OCI-LY3 (cell line): ENCODE data around the gene LILRB4.
A peak's percentile ranks its signal among the peaks of the same experiment; 100 is the strongest.
"Not testable (repeated sequence)": the region's sequence is repeated elsewhere in the genome, so short reads cannot be mapped to it uniquely, and the experiment has no call there.

Source experiments
- H2AFZ ChIP-seq: fragments of 200-600, 300-600 bp; shearing (Covaris generic); 2 replicates; pipeline ENCODE4 v1.6.0; 2014; ENCODE audit warnings: antibody characterized with exemption, low read depth, low read length
- H3K27ac ChIP-seq: fragments of 200-600, 300-600 bp; sonication (generic); 2 replicates; pipeline ENCODE4 v1.5.1; 2014; ENCODE audit warnings: mild to moderate bottlenecking, low read length, moderate library complexity, mixed read lengths
- H3K27me3 ChIP-seq: fragments of 200-600, 300-600 bp; sonication (generic); 2 replicates; pipeline ENCODE4 v1.6.1; 2014; ENCODE audit warnings: low read depth, low read length, mixed read lengths
- H3K36me3 ChIP-seq: fragments of 200-600, 300-600 bp; sonication (generic); replicated peaks from 2 replicates; pipeline ENCODE3; 2014; ENCODE audit warnings: low read depth, low read length, mixed read lengths
- H3K4me1 ChIP-seq: fragments of 300-600, 200-600 bp; sonication (generic); 2 replicates; pipeline ENCODE4 v1.6.1; 2014; ENCODE audit warnings: low read length, mixed read lengths
- H3K4me2 ChIP-seq: fragments of 200-600, 300-600 bp; sonication (generic); 2 replicates; pipeline ENCODE4 v1.6.1; 2014; ENCODE audit warnings: low read length, mixed read lengths
- H3K4me3 ChIP-seq: fragments of 300-600, 200-600 bp; sonication (generic); 2 replicates; pipeline ENCODE4 v1.5.1; 2014; ENCODE audit warnings: antibody characterized with exemption, mild to moderate bottlenecking, low read length, moderate library complexity
- H3K79me2 ChIP-seq: fragments of 300-600, 200-600 bp; shearing (Covaris generic); 2 replicates; pipeline ENCODE4 v1.6.1; 2014; ENCODE audit warnings: mild to moderate bottlenecking, low read length, mixed read lengths
- H3K9ac ChIP-seq: fragments of 300-600, 200-600 bp; shearing (Covaris generic); 2 replicates; pipeline ENCODE4 v1.6.0; 2014; ENCODE audit warnings: mild to moderate bottlenecking, low read length, moderate library complexity
- H3K9me3 ChIP-seq: fragments of 200-600, 300-600 bp; shearing (Covaris generic); 2 replicates; pipeline ENCODE4 v1.6.1; 2014; ENCODE audit warnings: low read length, mixed read lengths; ENCODE audit not compliant: insufficient read depth
- H4K20me1 ChIP-seq: fragments of 200-600, 300-600 bp; sonication (generic); 2 replicates; pipeline ENCODE4 v1.6.1; 2016; ENCODE audit warnings: low read length, mixed read lengths; ENCODE audit not compliant: insufficient read depth
- CTCF ChIP-seq: fragments of 200-600, 300-600 bp; sonication (generic); IDR thresholded peaks from 2 replicates; pipeline ENCODE4 v1.5.1; 2014; ENCODE audit warnings: antibody characterized with exemption, low read length, low read depth
- EZH2phosphoT487 ChIP-seq: fragments of 200-600 bp; shearing (Covaris generic); IDR thresholded peaks from 2 replicates; pipeline ENCODE4 v1.6.1; 2018; ENCODE audit warnings: antibody characterized with exemption, mixed run types, low read depth

Gene LILRB4

DNA sequence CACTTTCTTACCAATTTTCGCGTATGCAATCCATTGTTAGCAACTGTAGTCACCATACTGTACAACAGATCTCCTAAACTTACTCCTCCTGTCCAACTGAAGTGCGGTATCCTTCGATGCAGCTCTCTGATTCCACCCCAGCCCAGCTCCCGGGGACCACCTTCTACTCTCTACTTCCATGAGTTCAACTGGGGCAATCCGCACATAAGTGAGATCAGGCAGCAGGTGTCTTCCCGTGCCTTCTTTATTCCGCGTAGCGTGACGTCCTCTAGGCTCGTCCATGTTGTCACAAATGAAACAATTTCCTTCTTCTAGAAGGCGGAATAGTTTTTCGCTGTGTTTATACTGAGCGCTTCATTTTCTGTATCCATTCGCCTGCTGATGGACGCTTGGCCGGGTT is 24.1 kb upstream of the LILRB4 start:
- H4K20me1 ChIP-seq = no peaks in the 10 kb centered on the region
- H2AFZ ChIP-seq = no peak overlapping the region
- H3K79me2 ChIP-seq = no peaks in the 10 kb centered on the region
- H3K9ac ChIP-seq = no peak overlapping the region
- no peaks in the 10 kb centered on the region for H3K9me3 ChIP-seq
- H3K4me3 ChIP-seq = no peak overlapping the region
- peaks cover 11% of the 10 kb centered on the region for H3K4me1 ChIP-seq
- no peaks in the 10 kb centered on the region for H3K36me3 ChIP-seq
- TF ChIP-seq EZH2phosphoT487 (no peak), CTCF (no peak)
- H3K4me2 ChIP-seq = no peak overlapping the region
- H3K27me3 ChIP-seq = peaks cover 27% of the 10 kb centered on the region
- no peak overlapping the region for H3K27ac ChIP-seq

DNA sequence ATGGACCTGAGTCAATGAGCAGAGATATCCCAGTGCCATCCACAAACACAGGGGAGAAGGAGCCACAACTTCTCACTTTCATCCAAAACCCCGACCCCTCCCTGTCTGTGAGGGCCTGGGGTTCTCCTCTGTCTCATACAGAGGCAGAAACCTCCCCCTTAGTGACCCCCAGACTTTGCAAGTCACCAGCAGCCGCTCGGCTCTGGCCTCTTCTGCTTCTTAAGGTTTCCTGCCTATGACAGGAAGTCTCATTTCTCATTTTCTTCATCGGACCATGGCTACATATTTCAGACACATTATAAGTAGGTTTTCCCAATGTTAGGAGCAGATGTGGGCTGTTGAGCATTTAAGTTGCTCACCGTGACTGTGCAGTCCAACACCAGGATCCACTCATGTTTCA is 19.8 kb upstream of the LILRB4 start:
- H2AFZ ChIP-seq, H3K9me3 ChIP-seq, H3K36me3 ChIP-seq, H3K9ac ChIP-seq, H3K79me2 ChIP-seq, H3K4me3 ChIP-seq, H4K20me1 ChIP-seq, H3K27ac ChIP-seq: not testable (repeated sequence)
- Histone ChIP-seq H3K4me2 (peak overlapping the region; percentile 24; the same call in 1 of the 2 replicates), H3K27me3 (peaks cover 42% of the 10 kb centered on the region), H3K4me1 (peaks cover 17% of the 10 kb centered on the region)

DNA sequence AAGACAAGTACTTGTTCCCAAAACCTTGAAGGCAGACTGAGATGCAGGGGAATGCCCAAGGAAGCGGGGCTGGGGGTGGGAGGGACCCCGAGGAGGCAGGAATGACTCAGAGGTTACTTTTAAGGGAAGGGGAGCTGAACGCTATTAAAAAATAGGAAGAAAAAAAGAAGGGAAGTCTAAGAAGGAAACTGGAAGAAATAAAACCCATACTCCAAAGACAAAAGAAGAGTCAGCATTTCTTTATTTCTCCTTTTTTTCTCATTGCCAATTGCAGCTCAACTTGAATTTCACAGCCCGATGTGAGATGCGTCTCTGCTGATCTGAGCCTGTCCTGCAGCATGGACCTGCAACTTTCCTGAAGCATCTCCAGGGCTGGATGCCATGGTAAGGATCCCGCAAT is 19.2 kb upstream of the LILRB4 start:
- H3K4me3 ChIP-seq = not testable (repeated sequence)

DNA sequence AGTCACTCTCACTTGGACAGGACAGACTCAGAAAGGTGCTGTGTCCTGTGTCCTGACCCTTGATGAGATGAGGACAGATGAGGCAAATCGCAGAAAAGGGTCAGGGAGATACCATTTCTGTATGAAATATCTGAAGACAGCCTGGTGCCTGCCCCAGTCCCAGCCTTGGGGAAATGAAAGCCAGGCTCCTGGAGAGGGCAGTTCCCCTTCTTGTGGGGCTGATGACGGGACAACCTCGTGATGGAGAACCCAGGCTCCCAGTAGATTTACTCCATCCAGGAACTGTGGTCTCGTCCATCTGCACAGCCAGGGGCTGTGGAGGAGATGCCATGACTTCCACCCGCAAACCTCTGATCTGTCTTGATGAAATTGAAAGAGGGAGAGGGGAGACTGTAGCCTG is 18.7 kb upstream of the LILRB4 start:
- TF ChIP-seq CTCF (no peak), EZH2phosphoT487 (no peak)
- no peaks in the 10 kb centered on the region for H3K9me3 ChIP-seq

More for the DNA sequence above, 19.2 kb upstream of the LILRB4 start:
- not testable (repeated sequence) for H3K36me3 ChIP-seq, H3K9me3 ChIP-seq, H3K27ac ChIP-seq, H3K9ac ChIP-seq, H2AFZ ChIP-seq, H3K79me2 ChIP-seq, H4K20me1 ChIP-seq
- Histone ChIP-seq H3K4me2 (peak overlapping the region; percentile 24; the same call in 1 of the 2 replicates), H3K4me1 (peaks cover 17% of the 10 kb centered on the region), H3K27me3 (peaks cover 45% of the 10 kb centered on the region)

GRCh38 chr19:54646331-54646841 is 16.4 kb upstream of the LILRB4 start:
- Histone ChIP-seq H3K4me1 (peaks cover 17% of the 10 kb centered on the region), H3K27ac (no peak overlapping the region), H3K4me3 (no peak overlapping the region), H3K79me2 (no peaks in the 10 kb centered on the region), H3K4me2 (no peak overlapping the region), H4K20me1 (no peaks in the 10 kb centered on the region), H3K27me3 (peaks cover 25% of the 10 kb centered on the region), H3K9ac (no peak overlapping the region), H2AFZ (no peak overlapping the region), H3K9me3 (no peaks in the 10 kb centered on the region), H3K36me3 (no peaks in the 10 kb centered on the region)
- no peak for TF ChIP-seq EZH2phosphoT487
- no peak for TF ChIP-seq CTCF

More for the DNA sequence above, 18.7 kb upstream of the LILRB4 start:
- no peak overlapping the region for H3K4me2 ChIP-seq
- no peak overlapping the region for H3K4me3 ChIP-seq
- H2AFZ ChIP-seq = no peak overlapping the region
- H3K27me3 ChIP-seq = peaks cover 41% of the 10 kb centered on the region
- no peak overlapping the region for H3K27ac ChIP-seq
- H3K9ac ChIP-seq = no peak overlapping the region
- H3K79me2 ChIP-seq = no peaks in the 10 kb centered on the region
- peaks cover 17% of the 10 kb centered on the region for H3K4me1 ChIP-seq
- no peaks in the 10 kb centered on the region for H3K36me3 ChIP-seq
- H4K20me1 ChIP-seq = no peaks in the 10 kb centered on the region
